Epithelial cell of proximal tubule (primary cell): ENCODE measurements around the gene HEATR5B. TPM values are rescaled to one million over a fixed set of nuclear protein-coding genes. Genes with fewer than 3 reads are reported as not detected.
A peak's percentile ranks its signal among the peaks of the same experiment; 100 is the strongest.
"Not testable (repeated sequence)": the region's sequence is repeated elsewhere in the genome, so short reads cannot be mapped to it uniquely, and the experiment has no call there.

ENCODE experiments used
- DNase-seq: peaks from one replicate; pipeline ENCODE4 v3.0.0-alpha.2; 2011; ENCODE audit warnings: low read depth
- H3K4me3 ChIP-seq: 2 replicates; pipeline ENCODE4 v1.5.1; 2011; ENCODE audit warnings: low read depth, mild to moderate bottlenecking, low read length
- CTCF ChIP-seq: conservative IDR thresholded peaks from 2 replicates; pipeline ENCODE4 v1.5.1; 2012; ENCODE audit warnings: low read depth, mild to moderate bottlenecking, low read length
- total RNA-seq: library from RNA; depleted of rRNA; stranded (reverse); fragments of >200 nt; gene quantifications from 2 replicates; pipeline ENCODE4 v1.2.3, GENCODE V29; 2015

The HEATR5B gene
- total RNA-seq, 1 donor from 2014 or later = 12.2 TPM

GRCh38 chr2:36952748-36953197 lies 131.4 kb downstream of the HEATR5B start:
- no peak for TF ChIP-seq CTCF
- DNase-seq = peak; percentile 30
- no peak overlapping the region for H3K4me3 ChIP-seq

DNA sequence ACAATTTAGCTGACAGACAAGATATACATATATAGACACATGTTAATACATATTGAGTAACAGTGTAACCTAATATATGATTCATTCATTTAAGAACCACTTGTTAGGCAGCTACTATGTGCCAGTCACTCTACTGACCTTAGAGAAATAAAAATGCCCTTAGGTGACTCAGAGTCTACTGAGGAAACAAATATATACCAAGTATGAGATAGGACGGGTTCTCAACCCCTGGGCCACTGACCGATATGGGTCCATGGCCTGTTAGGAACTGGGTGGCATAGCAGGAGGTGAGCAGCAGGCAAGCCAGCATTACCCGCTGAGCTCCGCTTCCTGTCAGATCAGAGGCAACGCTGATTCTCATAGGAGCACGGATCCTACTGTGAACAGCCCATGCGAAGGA lies 132.6 kb downstream of the HEATR5B start:
- H3K4me3 ChIP-seq = no peak overlapping the region
- DNase-seq = no peak
- TF ChIP-seq CTCF = no peak

DNA sequence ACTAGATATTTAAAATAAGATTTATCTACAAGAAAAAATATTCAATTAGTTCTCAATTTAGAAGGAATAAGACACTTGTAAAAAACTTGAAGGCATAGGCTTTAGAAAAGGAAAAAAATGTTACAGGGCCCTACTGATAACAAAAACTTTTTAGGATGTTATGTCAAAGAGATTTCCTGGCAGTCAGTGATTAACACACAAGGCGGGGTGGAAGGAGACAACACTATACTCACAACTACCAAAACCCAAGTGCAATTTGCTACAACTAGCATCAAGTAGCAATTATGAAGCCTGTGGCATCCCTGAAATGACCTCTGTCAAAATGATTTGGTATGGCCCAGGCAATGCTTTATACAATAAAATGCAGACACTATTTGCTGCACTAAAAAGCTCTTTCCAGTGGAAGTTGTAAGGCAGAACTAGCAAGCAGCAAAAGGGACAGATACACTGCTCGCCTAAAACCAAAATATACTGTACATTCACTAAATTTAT lies 133.1 kb downstream of the HEATR5B start:
- H3K4me3 ChIP-seq = no peak overlapping the region
- DNase-seq = no peak
- TF ChIP-seq CTCF = no peak

- H3K4me3 ChIP-seq = no peak overlapping the region
- TF ChIP-seq CTCF = no peak
- no peak for DNase-seq
Measured at GRCh38 chr2:36949845-36950244, 134.3 kb downstream of the HEATR5B start.

GRCh38 chr2:36945240-36945639 lies 138.9 kb downstream of the HEATR5B start:
- H3K4me3 ChIP-seq, DNase-seq: not testable (repeated sequence)

DNA sequence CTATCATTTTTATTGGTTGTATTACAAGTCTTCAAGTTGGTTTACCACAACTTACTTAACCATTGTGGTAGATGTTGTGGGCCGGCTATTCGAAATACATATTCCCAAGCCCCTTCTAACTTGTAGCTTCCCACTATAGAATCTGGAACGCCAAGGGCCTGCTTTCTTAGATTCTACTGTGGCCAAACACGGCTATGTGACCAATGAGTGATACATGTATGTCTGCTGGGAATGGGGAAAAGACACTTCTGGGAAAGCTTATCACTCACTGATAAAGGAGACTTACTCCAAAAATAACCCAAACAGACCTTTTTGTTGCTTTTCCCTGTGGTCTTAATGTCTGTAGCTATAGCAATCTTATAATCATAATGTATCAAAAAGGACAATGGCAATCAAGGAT lies 142.3 kb downstream of the HEATR5B start:
- no peak for DNase-seq
- no peak overlapping the region for H3K4me3 ChIP-seq
- no peak for TF ChIP-seq CTCF

DNA sequence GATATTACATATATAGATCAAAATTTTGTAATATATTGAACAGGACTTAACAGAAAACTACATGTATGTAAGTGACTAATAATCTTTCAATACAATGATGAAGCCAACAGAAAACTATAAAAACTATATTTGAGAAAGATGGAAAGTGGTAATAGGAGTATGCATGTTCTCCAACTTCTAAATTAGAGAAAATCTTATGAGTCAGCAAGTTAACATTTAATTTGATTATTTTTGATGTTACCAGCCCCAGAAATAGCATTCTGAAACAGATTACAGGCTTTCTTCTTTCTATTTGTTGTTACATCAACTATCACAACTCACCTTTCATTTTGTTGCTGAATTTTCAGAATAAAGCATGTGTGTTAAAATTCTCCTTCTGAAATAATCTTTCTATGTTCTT lies 147.6 kb downstream of the HEATR5B start:
- DNase-seq, H3K4me3 ChIP-seq: not testable (repeated sequence)

GRCh38 chr2:36931688-36932087 lies 152.5 kb downstream of the HEATR5B start:
- not testable (repeated sequence) for DNase-seq, H3K4me3 ChIP-seq

Other genes starting within 250 kb of the HEATR5B start
- gene STRN, start 117.8 kb downstream of the HEATR5B start, total RNA-seq = 8.0 and 9.1 TPM in 2 replicates
- gene GPATCH11, start 146 bp upstream of the HEATR5B start, total RNA-seq = 2.1 and 7.5 TPM in 2 replicates
- gene EIF2AK2, start 72.6 kb upstream of the HEATR5B start, total RNA-seq = 16.1 and 16.7 TPM in 2 replicates
- not detected in 2 replicates for gene SULT6B1, start 104.3 kb upstream of the HEATR5B start, total RNA-seq
- gene CEBPZOS, start 112.1 kb upstream of the HEATR5B start, total RNA-seq = 17.6 and 24.6 TPM in 2 replicates
- 47.3 and 64.2 TPM in 2 replicates for gene CEBPZ, start 147.2 kb upstream of the HEATR5B start, total RNA-seq
- 11.3 and 11.5 TPM in 2 replicates for gene NDUFAF7, start 147.3 kb upstream of the HEATR5B start, total RNA-seq
- 31.8 and 45.9 TPM in 2 replicates for gene PRKD3, start 240.5 kb upstream of the HEATR5B start, total RNA-seq